GM12875 (cell line): ENCODE results near the gene MYLK.

Source experiments
- H3K4me3 ChIP-seq: one replicate; pipeline ENCODE4 v1.5.1; 2011; ENCODE audit warnings: low read depth, low read length, control low read depth
- CTCF ChIP-seq: IDR thresholded peaks from 2 replicates; pipeline ENCODE4 v1.5.1; 2011; ENCODE audit warnings: low read depth, mild to moderate bottlenecking, control low read depth, inconsistent platforms, low read length, moderate library complexity, borderline replicate concordance; ENCODE audit not compliant: insufficient read depth

The MYLK gene

GRCh38 chr3:123768480-123769355 lies 115.4 kb downstream of the MYLK start:
- no peak for TF ChIP-seq CTCF
- no peak overlapping the region for H3K4me3 ChIP-seq

- TF ChIP-seq CTCF = no peak
- no peak overlapping the region for H3K4me3 ChIP-seq
These were observed 116.4 kb downstream of the MYLK start for GRCh38 chr3:123767564-123768292.

GRCh38 chr3:123767009-123767372 lies 117.1 kb downstream of the MYLK start:
- no peak for TF ChIP-seq CTCF
- H3K4me3 ChIP-seq = no peak overlapping the region

GRCh38 chr3:123766193-123767008 lies 117.7 kb downstream of the MYLK start:
- TF ChIP-seq CTCF = no peak

GRCh38 chr3:123765475-123766128 lies 118.5 kb downstream of the MYLK start:
- no peak overlapping the region for H3K4me3 ChIP-seq
- TF ChIP-seq CTCF = no peak

More at GRCh38 chr3:123766193-123767008, 117.7 kb downstream of the MYLK start:
- H3K4me3 ChIP-seq = no peak overlapping the region

GRCh38 chr3:123764647-123765046 lies 119.5 kb downstream of the MYLK start:
- H3K4me3 ChIP-seq = no peak overlapping the region
- no peak for TF ChIP-seq CTCF
